ENCODE measurements around the gene CARNS1. TPM values are rescaled to one million over a fixed set of nuclear protein-coding genes. Genes with fewer than 3 reads are reported as not detected.

CARNS1 gene
- total and polyA plus RNA-seq, 9 of the 15 experiments (the other 6 are each of a cell fraction or from before 2014, with no cell fraction given) = 0.01 to 0.18 (median 0.06) TPM; not detected in 3

DNA sequence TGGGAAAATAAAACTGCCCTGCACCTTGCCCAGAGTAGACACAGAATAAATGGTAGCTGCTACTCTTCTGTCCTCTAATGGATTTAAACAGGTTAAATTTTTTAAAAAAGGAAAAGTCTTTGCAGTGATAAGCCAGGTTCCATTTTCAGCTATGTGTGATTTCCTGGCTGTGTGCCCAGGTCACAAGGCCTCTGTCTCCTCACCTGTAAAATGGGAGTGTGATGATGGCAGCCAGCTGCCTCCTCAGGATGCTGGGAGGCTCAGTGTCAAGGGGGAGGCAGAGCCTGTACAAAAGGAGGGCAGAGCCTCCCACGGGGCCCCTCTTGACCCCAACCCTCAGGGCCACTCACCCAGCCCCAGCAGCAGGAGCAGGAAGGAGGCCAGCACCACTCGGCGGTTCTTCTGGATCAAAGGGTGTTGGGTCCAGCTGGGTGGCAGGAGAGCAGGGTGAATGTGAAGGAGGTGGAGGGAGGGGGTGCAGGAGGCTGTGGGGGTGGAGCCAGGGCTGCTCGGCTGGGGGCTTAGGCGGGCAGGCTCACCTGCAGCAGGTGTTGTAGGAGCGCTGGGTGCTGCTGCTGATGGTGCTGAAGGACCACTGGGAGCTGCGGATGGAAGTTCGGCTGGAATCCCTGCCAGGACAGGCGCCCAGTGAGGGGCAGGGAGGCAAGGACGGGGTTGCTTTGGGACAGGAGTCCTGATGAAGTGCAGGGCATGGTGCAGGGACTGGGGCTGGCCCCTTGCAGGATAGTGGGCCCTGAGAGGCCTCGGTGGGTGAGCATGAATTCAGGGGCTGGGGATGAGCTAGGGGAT lies 51.7 kb downstream of the CARNS1 start:
- CTCF ChIA-PET (ENCODE audit: low intra/inter-chr PET ratio) = no interaction called here
- H3K9me1 ChIP-seq (ENCODE audit: control insufficient read depth, insufficient read depth, low read length) = no peaks in the 10 kb centered on the region
- peaks cover 20 to 56% of the 10 kb centered on the region in 2 experiments; a peak in 4 of 5 replicates for H3K4me1 ChIP-seq (replicated peaks in 1 of 2; ENCODE audit: control insufficient read depth in 2 of 2, insufficient read depth in 2 of 2, low read length in 2 of 2)
- intact Hi-C loops (cut with micrococcal nuclease) (loop anchor here (5.0 kb wide), 1 partner anchor 45 kb away; no protein-coding TSS in a partner anchor), in situ Hi-C loops (cut with MboI) (no loop called here)
- H3K27ac ChIP-seq (ENCODE audit: extremely low read depth, low read depth, low read length) = no peak overlapping the region
- no peak overlapping the region for H2AFZ ChIP-seq (ENCODE audit: low read depth, low read length)
- FAIRE-seq = no peak
- DNase-seq (ENCODE audit: extremely low read depth in 1 of 4, low spot score in 3 of 4) = no peak
- H3K4me2 ChIP-seq (ENCODE audit: insufficient read depth, low read length) = no peak overlapping the region
- ATAC-seq = no peak
- POLR2A ChIA-PET = interaction anchor here (0.5 to 1.7 kb wide), 3 partner anchors 10 to 78 kb away, joined by 3 to 4 read pairs (median 3); partner anchors contain the start of gene AIP
- BruUV-seq (replicated peaks) = no TSS peak
- no peaks in the 10 kb centered on the region for H3K36me3 ChIP-seq (ENCODE audit: control insufficient read depth, insufficient read depth, low read length)
- peaks cover 12% of the 10 kb centered on the region for H3K79me2 ChIP-seq (ENCODE audit: control insufficient read depth, insufficient read depth, low read length)
- no peaks in the 10 kb centered on the region for H3K27me3 ChIP-seq (ENCODE audit: control insufficient read depth in 2 of 2, insufficient read depth in 2 of 2, low read length in 2 of 2)
- H4K20me1 ChIP-seq (replicated peaks; ENCODE audit: control insufficient read depth, insufficient read depth, low read length) = no peaks in the 10 kb centered on the region
- peak overlapping the region in 1 of 2 experiments; percentile 35; a peak in 1 of 4 replicates for H3K9ac ChIP-seq (ENCODE audit: insufficient read depth in 1 of 2, low read depth in 2 of 2, low read length in 2 of 2)
- no peak overlapping the region for H3K4me3 ChIP-seq
- WGBS (ENCODE audit: insufficient coverage, low coverage, missing lambda C conversion rate) = 77% methylated on average over 8 of the region's 11 CpGs
- no peaks in the 10 kb centered on the region for H3K9me3 ChIP-seq (replicated peaks; ENCODE audit: control insufficient read depth, insufficient read depth, low read depth, low read length)
- TF ChIP-seq JUND (IDR thresholded peaks at IDR 0.05; ENCODE audit: borderline replicate concordance, low read depth, low read length) = no peak
- no peak for TF ChIP-seq JUND (tag; IDR thresholded peaks at IDR 0.05; ENCODE audit: borderline replicate concordance, low read depth, low read length)
- TF ChIP-seq HDAC6 (IDR thresholded peaks at IDR 0.05; ENCODE audit: low read depth, low read length) = no peak
- TF ChIP-seq FOXM1 (IDR thresholded peaks at IDR 0.05; ENCODE audit: low read depth) = no peak
- no peak for TF ChIP-seq FOXM1 (CRISPR knock-in tag; IDR thresholded peaks at IDR 0.05; ENCODE audit: low read depth)
- TF ChIP-seq GTF2E2 (tag; IDR thresholded peaks at IDR 0.05) = no peak
- no peak for TF ChIP-seq ZNF324 (CRISPR knock-in tag; IDR thresholded peaks at IDR 0.05)
- no peak for TF ChIP-seq NFE2 (IDR thresholded peaks at IDR 0.05; ENCODE audit: low read depth)
- TF ChIP-seq, protein P1, sequence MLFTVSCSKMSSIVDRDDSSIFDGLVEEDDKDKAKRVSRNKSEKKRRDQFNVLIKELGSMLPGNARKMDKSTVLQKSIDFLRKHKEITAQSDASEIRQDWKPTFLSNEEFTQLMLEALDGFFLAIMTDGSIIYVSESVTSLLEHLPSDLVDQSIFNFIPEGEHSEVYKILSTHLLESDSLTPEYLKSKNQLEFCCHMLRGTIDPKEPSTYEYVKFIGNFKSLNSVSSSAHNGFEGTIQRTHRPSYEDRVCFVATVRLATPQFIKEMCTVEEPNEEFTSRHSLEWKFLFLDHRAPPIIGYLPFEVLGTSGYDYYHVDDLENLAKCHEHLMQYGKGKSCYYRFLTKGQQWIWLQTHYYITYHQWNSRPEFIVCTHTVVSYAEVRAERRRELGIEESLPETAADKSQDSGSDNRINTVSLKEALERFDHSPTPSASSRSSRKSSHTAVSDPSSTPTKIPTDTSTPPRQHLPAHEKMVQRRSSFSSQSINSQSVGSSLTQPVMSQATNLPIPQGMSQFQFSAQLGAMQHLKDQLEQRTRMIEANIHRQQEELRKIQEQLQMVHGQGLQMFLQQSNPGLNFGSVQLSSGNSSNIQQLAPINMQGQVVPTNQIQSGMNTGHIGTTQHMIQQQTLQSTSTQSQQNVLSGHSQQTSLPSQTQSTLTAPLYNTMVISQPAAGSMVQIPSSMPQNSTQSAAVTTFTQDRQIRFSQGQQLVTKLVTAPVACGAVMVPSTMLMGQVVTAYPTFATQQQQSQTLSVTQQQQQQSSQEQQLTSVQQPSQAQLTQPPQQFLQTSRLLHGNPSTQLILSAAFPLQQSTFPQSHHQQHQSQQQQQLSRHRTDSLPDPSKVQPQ (CRISPR knock-in tag; IDR thresholded peaks at IDR 0.05; ENCODE audit: borderline replicate concordance) = no peak
- no peak for TF ChIP-seq HDAC1 (IDR thresholded peaks at IDR 0.05)
- no peak for TF ChIP-seq SMARCB1 (IDR thresholded peaks at IDR 0.05; ENCODE audit: insufficient read length, low read depth)
- no peak for TF ChIP-seq ZNF143 (CRISPR knock-in tag; IDR thresholded peaks at IDR 0.05)
- no peak for TF ChIP-seq FOSL1 (tag; conservative IDR thresholded peaks at IDR 0.05)
- TF ChIP-seq TAL1 (IDR thresholded peaks at IDR 0.05) = no peak
- peak; percentile 31; the same call in 1 of the 2 replicates for TF ChIP-seq BCOR (IDR thresholded peaks at IDR 0.05)
- TF ChIP-seq ZBTB1 (CRISPR knock-in tag; IDR thresholded peaks at IDR 0.05; ENCODE audit: borderline replicate concordance, low read depth) = no peak
- TF ChIP-seq, protein P2, sequence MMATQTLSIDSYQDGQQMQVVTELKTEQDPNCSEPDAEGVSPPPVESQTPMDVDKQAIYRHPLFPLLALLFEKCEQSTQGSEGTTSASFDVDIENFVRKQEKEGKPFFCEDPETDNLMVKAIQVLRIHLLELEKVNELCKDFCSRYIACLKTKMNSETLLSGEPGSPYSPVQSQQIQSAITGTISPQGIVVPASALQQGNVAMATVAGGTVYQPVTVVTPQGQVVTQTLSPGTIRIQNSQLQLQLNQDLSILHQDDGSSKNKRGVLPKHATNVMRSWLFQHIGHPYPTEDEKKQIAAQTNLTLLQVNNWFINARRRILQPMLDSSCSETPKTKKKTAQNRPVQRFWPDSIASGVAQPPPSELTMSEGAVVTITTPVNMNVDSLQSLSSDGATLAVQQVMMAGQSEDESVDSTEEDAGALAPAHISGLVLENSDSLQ (IDR thresholded peaks at IDR 0.05) = no peak

All from K562 (cell line).